ENCODE data around the gene INPP5J.

Gene INPP5J

GRCh38 chr22:31126128-31126868 is 3.5 kb downstream of the INPP5J start:
- DNase-seq (ENCODE audit: low read depth): no peak

GRCh38 chr22:31126869-31127175 is 4.1 kb downstream of the INPP5J start:
- DNase-seq (ENCODE audit: low read depth): no peak

GRCh38 chr22:31127181-31127772 is 4.5 kb downstream of the INPP5J start:
- no peak for DNase-seq (ENCODE audit: low read depth)

GRCh38 chr22:31128156-31128555 is 5.4 kb downstream of the INPP5J start:
- no peak for DNase-seq (ENCODE audit: low read depth)

DNA sequence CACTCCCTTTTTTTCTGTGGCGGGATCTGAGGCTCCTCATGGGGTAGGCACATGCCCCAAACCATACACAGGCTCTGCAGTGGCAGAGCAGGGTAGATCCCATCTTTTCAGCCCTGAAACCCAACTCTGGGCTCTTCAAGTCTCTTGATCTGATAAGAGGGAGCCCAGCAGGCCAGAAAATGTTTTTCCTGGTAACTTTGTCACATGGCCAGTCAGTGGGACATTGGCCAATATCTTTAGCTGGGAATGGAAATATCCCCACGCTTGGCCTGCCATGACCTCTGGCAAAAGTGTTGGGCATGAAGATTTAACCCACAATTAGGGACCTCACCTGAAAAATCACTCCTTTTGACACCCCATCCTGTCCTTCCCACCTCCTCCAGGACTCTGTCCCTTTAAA is 8.1 kb downstream of the INPP5J start:
- DNase-seq (ENCODE audit: low read depth): no peak

DNA sequence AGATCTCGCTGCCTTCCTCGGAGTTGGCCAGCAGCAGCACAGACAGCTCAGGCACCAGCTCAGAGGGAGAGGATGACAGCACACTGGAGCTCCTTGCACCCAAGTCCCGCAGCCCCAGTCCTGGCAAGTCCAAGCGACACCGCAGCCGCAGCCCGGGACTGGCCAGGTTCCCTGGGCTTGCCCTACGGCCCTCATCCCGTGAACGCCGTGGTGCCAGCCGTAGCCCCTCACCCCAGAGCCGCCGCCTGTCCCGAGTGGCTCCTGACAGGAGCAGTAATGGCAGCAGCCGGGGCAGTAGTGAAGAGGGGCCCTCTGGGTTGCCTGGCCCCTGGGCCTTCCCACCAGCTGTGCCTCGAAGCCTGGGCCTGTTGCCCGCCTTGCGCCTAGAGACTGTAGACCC is 11.1 kb downstream of the INPP5J start:
- no peak for DNase-seq (ENCODE audit: low read depth)

- DNase-seq (ENCODE audit: low read depth): no peak
Measured at GRCh38 chr22:31134688-31135087, 11.9 kb downstream of the INPP5J start.

DNA sequence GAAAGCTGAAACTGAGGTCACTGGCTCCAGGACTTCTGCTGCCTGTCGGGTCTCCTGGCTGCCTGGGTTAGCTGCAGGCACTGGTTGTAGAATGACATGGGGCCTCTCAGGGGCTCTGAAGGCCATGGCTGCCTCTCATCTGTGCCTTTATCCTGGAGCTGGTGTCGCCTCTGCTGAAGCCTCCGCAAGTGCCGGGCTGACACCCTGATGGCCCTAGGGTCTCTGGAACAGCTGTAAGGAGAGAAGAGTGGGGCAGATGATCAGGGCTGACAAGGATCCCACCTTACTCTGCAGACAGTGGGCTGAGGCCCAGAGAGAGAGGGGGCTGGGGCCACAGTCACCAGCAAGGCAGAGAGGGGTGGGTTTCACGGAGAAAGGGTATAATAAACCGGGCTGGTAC is 12.9 kb downstream of the INPP5J start:
- DNase-seq (ENCODE audit: low read depth): no peak

- no peak for DNase-seq (ENCODE audit: low read depth)
Measured at GRCh38 chr22:31136155-31136554, 13.4 kb downstream of the INPP5J start.

GRCh38 chr22:31136711-31137110 is 13.9 kb downstream of the INPP5J start:
- DNase-seq (ENCODE audit: low read depth): no peak

DNA sequence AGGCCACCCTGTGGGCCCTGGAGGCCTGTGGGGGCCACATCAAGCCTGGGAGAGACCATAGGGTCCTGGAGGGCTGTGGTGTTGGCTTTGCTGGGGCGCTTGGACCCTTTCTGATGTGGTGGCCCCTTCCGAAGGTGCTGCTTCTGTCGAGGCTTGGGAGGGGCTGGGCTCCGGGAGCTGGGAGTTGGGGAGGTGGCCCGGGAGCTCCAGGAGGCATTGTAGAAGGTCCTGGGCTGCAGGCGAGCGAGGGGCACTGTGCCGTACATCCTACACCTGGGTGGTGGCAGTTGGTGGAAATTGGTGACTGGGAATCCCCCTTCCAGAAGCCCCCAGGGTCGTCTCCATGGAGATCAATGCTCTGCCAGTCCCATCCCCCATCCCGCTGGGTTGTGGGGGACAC is 15.0 kb downstream of the INPP5J start:
- DNase-seq (ENCODE audit: low read depth): no peak

- DNase-seq (ENCODE audit: low read depth): no peak
Measured at GRCh38 chr22:31138126-31138525, 15.4 kb downstream of the INPP5J start.

- no peak for DNase-seq (ENCODE audit: low read depth)
Measured at GRCh38 chr22:31139066-31139465, 16.3 kb downstream of the INPP5J start.

DNA sequence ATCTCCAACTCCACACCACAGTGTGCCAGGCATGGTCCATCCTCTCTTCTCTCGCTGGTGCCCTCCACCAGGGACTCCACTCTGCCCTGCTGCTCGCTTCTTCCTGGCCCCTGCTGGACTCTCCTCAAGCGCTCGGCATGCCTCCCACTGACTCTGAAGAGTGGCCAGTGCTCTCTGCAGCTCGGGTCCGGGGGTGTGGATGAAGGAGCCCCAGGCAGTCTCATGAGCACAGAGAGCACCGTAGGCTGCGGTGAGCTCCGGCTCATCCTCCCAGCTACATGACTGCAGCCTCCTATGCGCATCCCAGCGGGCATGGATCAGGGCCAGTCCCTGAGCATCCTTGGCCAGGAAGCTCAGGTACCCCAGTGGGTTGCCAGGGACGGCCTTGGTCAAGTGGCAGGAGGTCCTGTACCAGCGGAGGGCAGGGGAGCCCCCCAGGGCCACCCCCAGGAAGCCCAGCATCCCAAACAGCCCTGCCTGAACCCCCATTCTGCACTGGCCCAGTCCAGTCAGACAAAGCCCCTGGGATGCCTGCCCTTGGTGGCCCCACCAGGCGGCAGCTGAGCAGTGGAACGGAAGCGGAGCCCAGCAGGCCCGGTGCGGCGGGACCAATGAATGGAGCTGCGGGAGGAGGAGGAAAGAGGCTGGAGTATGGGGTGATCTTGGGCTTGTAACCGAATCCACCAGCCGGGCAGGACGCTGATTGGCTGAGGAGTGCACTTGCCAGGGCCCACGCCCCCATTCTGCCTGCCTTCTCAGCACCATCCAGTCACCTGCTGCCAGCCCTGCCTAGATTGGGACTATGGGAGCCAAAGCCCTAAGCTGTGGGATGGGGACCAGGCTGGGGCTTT is 17.3 kb downstream of the INPP5J start, which contains the start of gene PLA2G3:
Gene PLA2G3, minus strand, starts transcription at position 643 of the 851 bp plus-strand sequence. Its CDS starts 154 bp downstream, at position 489.
- DNase-seq (ENCODE audit: low read depth): no peak

GRCh38 chr22:31140746-31141145 is 18.0 kb downstream of the INPP5J start:
- no peak for DNase-seq (ENCODE audit: low read depth)

DNA sequence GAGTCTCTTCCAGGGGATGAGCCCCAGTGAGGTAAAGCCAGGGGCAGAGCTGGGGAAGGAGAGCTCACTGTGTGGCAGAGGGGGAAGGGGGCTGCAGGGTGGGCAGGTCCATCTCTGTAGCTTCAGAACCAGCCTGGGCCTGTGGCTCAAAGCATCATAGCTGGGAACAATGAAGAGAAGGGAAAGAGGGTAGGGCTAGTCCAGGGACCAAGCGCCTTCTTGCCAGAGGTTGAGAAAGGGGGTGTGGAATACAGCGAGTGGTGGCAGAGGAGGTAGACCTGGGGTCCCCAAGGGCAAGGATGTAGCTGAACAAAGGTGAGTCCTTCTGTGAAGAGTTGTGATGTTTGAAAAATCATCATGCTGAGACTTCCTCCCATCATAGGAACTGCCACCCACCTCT is 18.8 kb downstream of the INPP5J start:
- DNase-seq (ENCODE audit: low read depth): no peak

DNA sequence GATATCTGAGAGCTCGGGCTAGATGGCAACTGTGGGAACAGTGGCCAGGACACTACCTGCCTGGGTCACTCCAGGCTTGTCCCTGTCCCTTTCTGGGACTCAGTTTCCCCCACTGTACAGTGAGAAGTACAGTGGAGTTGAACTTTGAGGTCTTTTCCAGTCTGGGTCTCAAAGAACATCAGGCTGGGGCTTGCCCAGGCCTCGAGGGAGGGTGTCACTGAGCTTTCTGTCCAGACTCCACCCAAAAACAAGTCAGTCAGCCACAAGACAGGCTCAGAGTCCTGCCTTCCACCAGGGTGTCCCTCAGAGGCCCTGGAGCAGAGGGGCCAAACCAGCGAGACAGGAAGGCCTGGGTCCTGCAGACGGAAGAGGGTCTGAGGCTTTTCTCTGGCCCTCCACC is 19.5 kb downstream of the INPP5J start:
- no peak for DNase-seq (ENCODE audit: low read depth)

DNA sequence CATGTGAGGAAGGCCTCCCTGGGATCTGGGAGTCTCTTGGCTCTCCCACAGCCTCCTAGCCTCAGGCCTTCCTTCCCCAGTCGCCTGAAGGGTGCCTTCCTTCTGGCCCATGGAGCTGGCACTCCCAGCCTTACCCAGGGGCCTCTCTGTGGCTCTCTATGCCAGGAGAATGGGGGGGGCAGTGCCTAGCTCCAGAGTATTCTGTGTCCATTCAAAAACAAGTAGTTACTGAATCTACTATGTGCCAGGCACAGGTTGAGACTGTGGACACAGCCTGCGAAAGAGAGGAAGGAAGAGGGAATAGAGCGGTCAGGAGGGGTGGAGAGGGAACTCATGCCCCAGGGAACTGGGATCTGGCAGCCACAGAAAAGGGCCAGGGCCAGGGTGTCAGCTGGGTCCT is 20.3 kb downstream of the INPP5J start:
- no peak for DNase-seq (ENCODE audit: low read depth)

DNA sequence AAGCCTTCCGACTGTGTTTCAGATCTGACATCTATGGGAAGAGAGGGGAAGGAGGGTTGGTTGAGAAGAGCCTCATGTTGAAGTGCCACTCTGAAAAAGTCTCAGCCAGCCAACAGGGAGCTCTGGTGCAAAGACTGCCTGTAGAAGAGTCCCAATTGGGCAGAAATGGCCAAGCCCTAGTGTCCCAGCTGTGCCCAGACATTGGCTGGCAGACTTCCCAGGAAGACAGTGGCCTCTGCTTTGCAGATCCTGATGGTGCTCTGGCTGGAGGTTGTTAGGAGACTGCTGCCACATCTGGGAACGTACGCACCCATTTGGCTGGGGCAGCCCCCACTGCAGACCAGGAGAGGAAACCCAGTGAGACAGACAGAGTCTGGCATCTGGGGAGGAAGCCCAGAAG is 20.8 kb downstream of the INPP5J start:
- no peak for DNase-seq (ENCODE audit: low read depth)

DNA sequence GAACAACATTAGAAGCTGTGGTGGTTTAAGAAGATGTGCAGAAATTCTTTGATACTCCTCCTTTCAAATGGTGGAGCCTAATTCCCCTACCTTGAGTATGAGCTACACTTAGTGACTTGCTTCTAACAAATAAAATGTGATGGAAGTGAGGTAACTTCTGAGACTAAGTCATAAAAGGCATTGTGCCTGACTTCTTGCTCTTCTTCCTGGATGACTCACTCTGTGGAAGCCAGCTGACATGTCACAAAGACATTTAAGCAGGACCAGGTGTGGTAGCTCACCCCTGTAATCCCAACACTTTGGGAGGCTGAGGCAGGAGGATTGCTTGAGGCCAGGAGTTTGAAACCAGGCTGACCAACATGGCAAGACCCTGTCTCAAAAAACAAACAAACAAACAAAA is 21.5 kb downstream of the INPP5J start:
- DNase-seq (ENCODE audit: low read depth): no peak

- DNase-seq (ENCODE audit: low read depth): no peak
Measured at GRCh38 chr22:31148488-31148887, 25.7 kb downstream of the INPP5J start.

DNA sequence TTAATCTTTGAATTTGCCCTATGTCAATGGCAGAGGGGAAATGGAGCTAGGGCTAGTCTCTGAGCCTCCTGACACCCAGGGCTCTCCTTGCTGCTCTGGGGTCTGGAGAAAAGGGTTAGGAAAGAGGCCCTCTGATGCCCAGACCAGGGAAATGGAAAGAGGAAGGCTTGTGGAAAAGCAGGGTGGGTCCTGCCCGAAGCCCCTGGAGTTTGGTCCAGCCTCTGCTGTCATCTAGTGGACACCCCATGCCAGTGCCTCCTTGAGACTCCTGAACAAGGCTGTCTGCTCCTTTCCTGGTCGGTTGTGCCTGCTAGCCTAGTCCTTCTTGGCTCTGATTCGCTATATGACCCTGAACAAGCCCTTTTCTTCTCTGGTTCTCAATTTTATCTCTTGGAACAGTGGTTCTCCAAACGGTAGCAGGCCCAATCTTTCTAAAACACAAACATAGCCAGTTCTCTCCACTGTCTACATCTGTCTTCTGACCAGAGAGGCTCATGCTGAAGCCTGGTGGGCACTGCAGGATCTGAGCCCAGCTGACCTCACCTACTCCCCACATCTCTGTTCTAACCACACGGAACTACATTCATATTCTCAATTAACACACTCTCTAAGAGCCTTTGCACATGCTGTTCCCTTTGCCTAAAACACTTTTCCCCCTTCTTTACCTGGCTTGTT is 26.3 kb downstream of the INPP5J start:
- DNase-seq (ENCODE audit: low read depth): no peak

- no peak for DNase-seq (ENCODE audit: low read depth)
Measured at GRCh38 chr22:31150615-31151014, 27.8 kb downstream of the INPP5J start.
